Neural progenitor cell (in vitro differentiated cells): ENCODE results near the gene NABP1. TPM values are rescaled to one million over a fixed set of nuclear protein-coding genes. Genes with fewer than 3 reads are reported as not detected.

ENCODE experiments used
- DNase-seq: peaks from one replicate; pipeline ENCODE4 v3.0.0-alpha.2; 2016; ENCODE audit warnings: low spot score
- H2AFZ ChIP-seq: fragments of 200-600 bp; sonication (generic); replicated peaks from 2 replicates; pipeline ENCODE4 v1.6.1; 2016; ENCODE audit warnings: antibody characterized with exemption
- H3F3A ChIP-seq: fragments of 200-600 bp; sonication (generic); 2 replicates; pipeline ENCODE4 v1.6.1; 2016; ENCODE audit warnings: antibody characterized with exemption, low read depth
- H3K27ac ChIP-seq: fragments of 200-600 bp; sonication (generic); 2 replicates; pipeline ENCODE4 v1.5.1; 2016; ENCODE audit warnings: mild to moderate bottlenecking
- H3K27me3 ChIP-seq: fragments of 200-600 bp; sonication (generic); 2 replicates; pipeline ENCODE4 v1.6.1; 2016; ENCODE audit warnings: mild to moderate bottlenecking, moderate library complexity
- H3K36me3 ChIP-seq: fragments of 200-600 bp; sonication (generic); 2 replicates; pipeline ENCODE4 v1.5.1; 2016
- H3K4me1 ChIP-seq: fragments of 200-600 bp; sonication (generic); 2 replicates; pipeline ENCODE4 v1.6.1; 2016; ENCODE audit warnings: mixed run types
- H3K4me2 ChIP-seq: fragments of 200-600 bp; sonication (generic); 2 replicates; pipeline ENCODE4 v1.6.1; 2016
- H3K4me3 ChIP-seq: fragments of 200-600 bp; sonication (generic); 2 replicates; pipeline ENCODE4 v1.5.1; 2016
- H3K79me2 ChIP-seq: fragments of 200-600 bp; sonication (generic); 2 replicates; pipeline ENCODE4 v1.6.1; 2016; ENCODE audit warnings: low read depth
- H3K9ac ChIP-seq: fragments of 200-600 bp; sonication (generic); 2 replicates; pipeline ENCODE4 v1.6.1; 2016
- H3K9me3 ChIP-seq: fragments of 200-600 bp; sonication (generic); 2 replicates; pipeline ENCODE4 v1.5.1; 2016; ENCODE audit warnings: low read depth
- H4K20me1 ChIP-seq: fragments of 200-600 bp; sonication (generic); 2 replicates; pipeline ENCODE4 v1.6.1; 2016; ENCODE audit warnings: low read depth
- H3K27ac Mint-ChIP-seq: 3 replicates; pipeline ENCODE4 v1.8.0; 2021; ENCODE audit warnings: mixed read lengths
- H3K27me3 Mint-ChIP-seq: 2 replicates; pipeline ENCODE4 v1.8.0; 2022; ENCODE audit warnings: low read depth, mild to moderate bottlenecking, inconsistent platforms, moderate library complexity, mixed read lengths; ENCODE audit not compliant: insufficient read depth
- H3K36me3 Mint-ChIP-seq: 3 replicates; pipeline ENCODE4 v1.8.0; 2021; ENCODE audit warnings: mixed read lengths
- H3K4me1 Mint-ChIP-seq: 3 replicates; pipeline ENCODE4 v1.8.0; 2021; ENCODE audit warnings: mixed read lengths
- H3K4me3 Mint-ChIP-seq: 3 replicates; pipeline ENCODE4 v1.8.0; 2021; ENCODE audit warnings: mild to moderate bottlenecking, moderate library complexity, mixed read lengths
- H3K9me3 Mint-ChIP-seq: 3 replicates; pipeline ENCODE4 v1.8.0; 2020; ENCODE audit warnings: mixed read lengths
- CTCF ChIP-seq: fragments of 200-600 bp; sonication (generic); IDR thresholded peaks from 2 replicates; pipeline ENCODE4 v1.5.1; 2017; ENCODE audit warnings: antibody characterized with exemption, mild to moderate bottlenecking
- EZH2 ChIP-seq: fragments of 200-600 bp; sonication (generic); IDR thresholded peaks from 2 replicates; pipeline ENCODE4 v1.6.1; 2017; ENCODE audit warnings: antibody characterized with exemption, mild to moderate bottlenecking, moderate library complexity
- EZH2phosphoT487 ChIP-seq: fragments of 200-600 bp; sonication (generic); IDR thresholded peaks from 2 replicates; pipeline ENCODE4 v1.6.1; 2017; ENCODE audit warnings: antibody characterized with exemption
- total RNA-seq: library from RNA; depleted of rRNA; stranded (reverse); fragments of >200 nt; gene quantifications from 2 replicates; pipeline ENCODE4 v1.2.3, GENCODE V29; 2015; ENCODE audit warnings: low replicate concordance

NABP1 gene
- total RNA-seq, 1 donor from 2014 or later = 2.8 TPM

- Histone ChIP-seq H3K4me2 (no peak overlapping the region), H3K4me1 (no peaks in the 10 kb centered on the region), H3F3A (peaks cover 18% of the 10 kb centered on the region), H2AFZ (no peak overlapping the region), H3K9ac (no peak overlapping the region), H3K4me3 (no peak overlapping the region), H3K9me3 (no peaks in the 10 kb centered on the region), H3K36me3 (no peaks in the 10 kb centered on the region), H3K27me3 (no peaks in the 10 kb centered on the region), H3K27ac (no peak overlapping the region), H4K20me1 (no peaks in the 10 kb centered on the region), H3K79me2 (no peaks in the 10 kb centered on the region)
- H3K4me1 Mint-ChIP-seq = peaks cover 2% of the 10 kb centered on the region
- H3K9me3 Mint-ChIP-seq = no peaks in the 10 kb centered on the region
- DNase-seq = no peak
- TF ChIP-seq CTCF (no peak), EZH2phosphoT487 (no peak), EZH2 (no peak)
- no peak overlapping the region for H3K27ac Mint-ChIP-seq
- no peak overlapping the region for H3K4me3 Mint-ChIP-seq
- H3K36me3 Mint-ChIP-seq = no peaks in the 10 kb centered on the region
- peaks cover 6% of the 10 kb centered on the region for H3K27me3 Mint-ChIP-seq
Observed at GRCh38 chr2:191696001-191696400, 18.1 kb downstream of the NABP1 start.

- Mint-ChIP-seq H3K9me3 (no peaks in the 10 kb centered on the region), H3K27me3 (peaks cover 6% of the 10 kb centered on the region), H3K4me3 (no peak overlapping the region), H3K36me3 (no peaks in the 10 kb centered on the region), H3K4me1 (peaks cover 9% of the 10 kb centered on the region), H3K27ac (no peak overlapping the region)
- Histone ChIP-seq H3K9ac (no peak overlapping the region), H3F3A (peaks cover 18% of the 10 kb centered on the region), H3K27me3 (no peaks in the 10 kb centered on the region), H3K4me2 (no peak overlapping the region), H3K9me3 (no peaks in the 10 kb centered on the region), H2AFZ (no peak overlapping the region), H4K20me1 (no peaks in the 10 kb centered on the region), H3K36me3 (no peaks in the 10 kb centered on the region), H3K4me3 (no peak overlapping the region), H3K4me1 (no peaks in the 10 kb centered on the region), H3K27ac (no peak overlapping the region), H3K79me2 (no peaks in the 10 kb centered on the region)
- TF ChIP-seq CTCF (no peak), EZH2phosphoT487 (no peak), EZH2 (no peak)
- no peak for DNase-seq
Observed at GRCh38 chr2:191696966-191697365, 19.0 kb downstream of the NABP1 start.

DNA sequence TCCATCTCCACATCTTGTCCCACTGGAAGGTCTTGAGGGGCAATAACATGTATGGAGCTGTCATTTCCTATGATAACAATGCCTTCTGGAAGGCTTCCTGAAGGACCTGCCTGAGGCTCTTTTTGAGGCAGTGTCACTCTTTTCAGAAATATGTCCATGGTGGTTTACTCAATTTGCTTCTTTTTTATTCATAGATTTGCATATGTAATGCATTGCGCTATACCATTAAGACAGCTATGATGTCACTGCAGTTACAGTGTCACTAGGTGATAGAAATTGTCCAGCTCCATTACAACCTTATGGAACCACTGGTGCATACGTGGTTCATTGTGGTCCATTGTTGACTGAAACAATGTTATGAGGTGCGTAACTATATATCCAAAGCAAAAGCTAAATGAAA is 19.9 kb downstream of the NABP1 start:
- Histone ChIP-seq H3K4me3 (no peak overlapping the region), H3F3A (peaks cover 18% of the 10 kb centered on the region), H3K27ac (no peak overlapping the region), H3K79me2 (no peaks in the 10 kb centered on the region), H3K4me2 (no peak overlapping the region), H2AFZ (no peak overlapping the region), H3K36me3 (no peaks in the 10 kb centered on the region), H3K4me1 (no peaks in the 10 kb centered on the region), H3K9me3 (no peaks in the 10 kb centered on the region), H3K9ac (no peak overlapping the region), H3K27me3 (no peaks in the 10 kb centered on the region), H4K20me1 (no peaks in the 10 kb centered on the region)
- no peak for DNase-seq
- Mint-ChIP-seq H3K27me3 (peaks cover 4% of the 10 kb centered on the region), H3K4me1 (peaks cover 9% of the 10 kb centered on the region), H3K27ac (no peak overlapping the region), H3K4me3 (no peak overlapping the region), H3K36me3 (no peaks in the 10 kb centered on the region), H3K9me3 (no peaks in the 10 kb centered on the region)
- TF ChIP-seq EZH2phosphoT487 (no peak), CTCF (no peak), EZH2 (no peak)
